B cell (primary cell): ENCODE measurements around the gene GPBP1L1. TPM values are rescaled to one million over a fixed set of nuclear protein-coding genes. Genes with fewer than 3 reads are reported as not detected.

ENCODE experiments used
- ATAC-seq: fragments of 200-7000 bp; cut with Tn5 transposase; one replicate; pipeline ENCODE4 v1.10.0; 2021; ENCODE audit warnings: low read depth, mild to moderate bottlenecking, moderate number of reproducible peaks, moderate library complexity
- CTCF ChIA-PET: fragments of 350-600 bp; sonication (Branson Sonifier 250); formaldehyde crosslinking; loops from one replicate; lab custom pipeline; 2021; ENCODE audit warnings: antibody characterized with exemption, inconsistent platforms; lab: Charles Lee
- POLR2A ChIA-PET: fragments of 350-600 bp; sonication (Branson Sonifier 250); formaldehyde crosslinking; loops from one replicate; lab custom pipeline; 2021; ENCODE audit warnings: antibody characterized with exemption; lab: Charles Lee
- DNase-seq: peaks from one replicate; pipeline ENCODE4 v3.0.0; 2013
- H2AFZ ChIP-seq: 2 replicates; pipeline ENCODE4 v1.6.1; 2012; ENCODE audit warnings: mild to moderate bottlenecking, low read depth, low read length; ENCODE audit not compliant: insufficient read depth, poor library complexity, severe bottlenecking
- H3K27ac ChIP-seq, 2 donors: 1 replicate in 1 of 2; 2 replicates in 1 of 2; pipeline ENCODE4 v1.5.1; 2012 to 2013; ENCODE audit warnings: low read length in 2 of 2, mild to moderate bottlenecking in 2 of 2, moderate library complexity in 1 of 2
- H3K27me3 ChIP-seq, 4 experiments: fragments of 200-600 bp in 1 of 4; sonication (generic) in 1 of 4; replicated peaks in 1 of 4; 1 replicate in 2 of 4; 2 replicates in 2 of 4; pipeline versions ENCODE4 v1.6.1 to v1.7.0; 2013 to 2016; ENCODE audit warnings: low read length in 3 of 4, mild to moderate bottlenecking in 2 of 4, mixed read lengths in 1 of 4, moderate library complexity in 1 of 4; ENCODE audit not compliant: insufficient read depth in 4 of 4, control insufficient read depth in 3 of 4; ENCODE audit errors: control extremely low read depth in 1 of 4
- H3K36me3 ChIP-seq, 2 experiments: replicated peaks in 1 of 2; 1 replicate in 1 of 2; 2 replicates in 1 of 2; pipeline versions ENCODE4 v1.6.1 to v1.7.1; 2013; ENCODE audit warnings: low read length in 1 of 2; ENCODE audit not compliant: insufficient read depth in 2 of 2, control insufficient read depth in 1 of 2; ENCODE audit errors: control extremely low read depth in 1 of 2, extremely low read depth in 1 of 2
- H3K4me1 ChIP-seq, 2 donors: fragments of 200-600 bp in 1 of 2; sonication (generic) in 1 of 2; 1 replicate in 1 of 2; 2 replicates in 1 of 2; pipeline versions ENCODE4 v1.5.1 to v1.6.1; 2013 to 2017; ENCODE audit warnings: low read length in 2 of 2; ENCODE audit not compliant: control insufficient read depth in 2 of 2, insufficient read depth in 2 of 2
- H3K4me2 ChIP-seq: replicated peaks from 2 replicates; pipeline ENCODE3; 2012; ENCODE audit warnings: mild to moderate bottlenecking, low read depth, low read length; ENCODE audit not compliant: poor library complexity, severe bottlenecking
- H3K4me3 ChIP-seq, 5 experiments: fragments of 200-600 bp in 1 of 5; sonication (generic) in 1 of 5; 1 replicate in 3 of 5; 2 replicates in 2 of 5; pipeline versions ENCODE4 v1.5.1 to v1.7.0; 2011 to 2016; ENCODE audit warnings: low read length in 4 of 5, mild to moderate bottlenecking in 4 of 5, low read depth in 2 of 5, control low read depth in 1 of 5, moderate library complexity in 1 of 5; ENCODE audit not compliant: insufficient read depth in 1 of 5; ENCODE audit errors: control extremely low read depth in 1 of 5, extremely low read depth in 1 of 5
- H3K79me2 ChIP-seq: fragments of 200-600 bp; sonication (generic); one replicate; pipeline ENCODE4 v1.6.0; 2016; ENCODE audit warnings: low read length; ENCODE audit not compliant: control insufficient read depth, insufficient read depth
- H3K9ac ChIP-seq: fragments of 200-600 bp; sonication (generic); 2 replicates; pipeline ENCODE4 v1.6.1; 2017; ENCODE audit warnings: mild to moderate bottlenecking, low read length, moderate library complexity
- H3K9me3 ChIP-seq, 3 donors: one replicate each; pipeline versions ENCODE4 v1.6.1 to v1.7.1; 2013; ENCODE audit warnings: low read length in 2 of 3; ENCODE audit not compliant: control insufficient read depth in 2 of 3, insufficient read depth in 1 of 3; ENCODE audit errors: control extremely low read depth in 1 of 3
- H4K20me1 ChIP-seq: 2 replicates; pipeline ENCODE4 v1.6.0; 2012; ENCODE audit warnings: mild to moderate bottlenecking, low read length; ENCODE audit not compliant: insufficient read depth, control insufficient read depth, poor library complexity, severe bottlenecking
- H3K27ac Mint-ChIP-seq: one replicate; pipeline ENCODE4 v1.8.0; 2021; ENCODE audit warnings: mixed read lengths
- H3K27me3 Mint-ChIP-seq: one replicate; pipeline ENCODE4 v1.8.0; 2021; ENCODE audit warnings: mixed read lengths
- H3K4me1 Mint-ChIP-seq: one replicate; pipeline ENCODE4 v1.8.0; 2021; ENCODE audit warnings: mixed read lengths
- H3K4me3 Mint-ChIP-seq: one replicate; pipeline ENCODE4 v1.8.0; 2021; ENCODE audit warnings: mixed read lengths
- H3K9me3 Mint-ChIP-seq: one replicate; pipeline ENCODE4 v1.8.0; 2022; ENCODE audit warnings: mixed read lengths; ENCODE audit not compliant: insufficient read depth
- CTCF ChIP-seq: fragments of 200-600 bp; IDR thresholded peaks from one replicate; pipeline ENCODE4 v1.8.0; 2022; ENCODE audit warnings: antibody characterized with exemption, mild to moderate bottlenecking
- EZH2 ChIP-seq: IDR thresholded peaks from 2 replicates; pipeline ENCODE4 v1.6.1; 2012; ENCODE audit warnings: borderline replicate concordance, low read depth, mild to moderate bottlenecking, moderate library complexity, low read length; ENCODE audit not compliant: insufficient read depth, poor library complexity, severe bottlenecking
- WGBS: methylation state at CpG from one replicate; pipeline ENCODE4 v1.1.5; 2013; ENCODE audit warnings: missing lambda C conversion rate; ENCODE audit not compliant: insufficient coverage; 5-methylcytosine and 5-hydroxymethylcytosine counted together
- intact Hi-C: fragments of 100-400 bp; cut with micrococcal nuclease; formaldehyde crosslinking; loops from one replicate; pipeline ENCODE4 v1.10.0; 2022
- polyA plus RNA-seq: library from polyadenylated mRNA; depleted of rRNA; stranded (reverse); fragments of >200 nt; gene quantifications from 2 replicates; pipeline ENCODE4 v1.2.3, GENCODE V29; 2012
- total RNA-seq, 2 donors: library from RNA; stranded (reverse); fragments of 120-200 nt in 1 of 2; gene quantifications; 1 replicate in 1 of 2; 2 replicates in 1 of 2; pipeline versions ENCODE4 v1.2.3 to v1.2.4, GENCODE V29; 2013 to 2022

Gene GPBP1L1
- total and polyA plus RNA-seq, 2 donors (not counting 1 experiment from before 2014, with no cell fraction given) = 75.5 to 137 TPM

DNA sequence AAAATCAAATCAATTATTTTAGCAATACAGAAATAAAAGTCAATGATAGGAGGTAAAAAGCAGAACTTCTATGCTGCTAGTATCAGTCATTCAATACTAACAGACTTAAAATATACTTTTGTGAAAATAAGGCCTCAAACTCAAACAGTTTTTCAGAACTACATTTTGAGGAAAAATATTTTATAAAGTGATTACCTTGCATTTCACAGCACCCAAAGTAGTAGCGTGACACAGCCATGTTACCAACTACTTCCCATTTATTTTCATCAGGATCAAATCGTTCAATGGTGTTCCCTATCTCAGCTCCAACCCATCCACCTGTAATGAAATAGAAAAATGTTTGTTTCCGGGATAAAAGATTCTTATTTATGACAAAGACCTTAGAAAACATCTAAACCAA is 30.4 kb upstream of the GPBP1L1 start:
- intact Hi-C loops = no loop called here
- Histone ChIP-seq H3K27me3 (no peaks in the 10 kb centered on the region), H3K4me3 (no peak overlapping the region), H3K9me3 (no peaks in the 10 kb centered on the region), H3K4me1 (no peaks in the 10 kb centered on the region), H3K36me3 (peaks cover 3 to 13% of the 10 kb centered on the region in 2 experiments), H3K4me2 (no peak overlapping the region), H3K9ac (no peak overlapping the region), H4K20me1 (no peaks in the 10 kb centered on the region), H3K79me2 (no peaks in the 10 kb centered on the region), H3K27ac (no peak overlapping the region), H2AFZ (no peak overlapping the region)
- TF ChIP-seq EZH2 = no peak
- no peak for TF ChIP-seq CTCF
- Mint-ChIP-seq H3K4me3 (no peak overlapping the region), H3K27me3 (no peaks in the 10 kb centered on the region), H3K27ac (no peak overlapping the region), H3K4me1 (no peaks in the 10 kb centered on the region), H3K9me3 (no peaks in the 10 kb centered on the region)
- DNase-seq (no peak), ATAC-seq (no peak)
- POLR2A ChIA-PET = no interaction called here
- WGBS = no CpG with 5 or more reads among the region's 3 CpGs
- CTCF ChIA-PET = interaction anchor here (0.7 kb wide), 1 partner anchor 352 kb away, joined by 3 read pairs; no protein-coding TSS in a partner anchor

GRCh38 chr1:45713711-45714110 is 27.4 kb upstream of the GPBP1L1 start:
- H3K27ac ChIP-seq = no peak overlapping the region
- H3K27me3 ChIP-seq = no peaks in the 10 kb centered on the region
- no peaks in the 10 kb centered on the region for H3K27me3 Mint-ChIP-seq

More at GRCh38 chr1:45713711-45714110, 27.4 kb upstream of the GPBP1L1 start:
- Mint-ChIP-seq H3K27ac (no peak overlapping the region), H3K4me1 (no peaks in the 10 kb centered on the region), H3K4me3 (no peak overlapping the region), H3K9me3 (no peaks in the 10 kb centered on the region)
- intact Hi-C loops = no loop called here
- peaks cover 0 to 4% (median 0%) of the 10 kb centered on the region in 3 donors for H3K9me3 ChIP-seq
- TF ChIP-seq CTCF (no peak), EZH2 (no peak)
- 100% methylated on average over 2 of the region's 3 CpGs for WGBS
- no peak overlapping the region for H3K9ac ChIP-seq
- no peaks in the 10 kb centered on the region for H3K4me1 ChIP-seq
- CTCF ChIA-PET = no interaction called here
- no peaks in the 10 kb centered on the region for H3K79me2 ChIP-seq
- ATAC-seq (no peak), DNase-seq (no peak)
- POLR2A ChIA-PET = no interaction called here
- H3K4me3 ChIP-seq = no peak overlapping the region
- no peak overlapping the region for H3K4me2 ChIP-seq
- H4K20me1 ChIP-seq = no peaks in the 10 kb centered on the region
- peaks cover 3 to 20% of the 10 kb centered on the region in 2 experiments for H3K36me3 ChIP-seq
- no peak overlapping the region for H2AFZ ChIP-seq
